Esophagus squamous epithelium (tissue), 5 donors: ENCODE measurements around the gene PSPN. TPM values are rescaled to one million over a fixed set of nuclear protein-coding genes. Genes with fewer than 3 reads are reported as not detected.

Experiments
- DNase-seq: peaks from one replicate; lab custom pipeline; 2025; lab: John Stamatoyannopoulos, UW
- H3K27ac ChIP-seq, 4 donors: fragments of 200-600 bp; sonication (generic); one replicate each; pipeline ENCODE4 v1.5.1; 2016 to 2019; ENCODE audit warnings: mild to moderate bottlenecking in 1 of 4
- H3K27me3 ChIP-seq, 4 donors: fragments of 200-600 bp; sonication (generic); 1 replicate in 3 of 4; 2 replicates in 1 of 4; pipeline versions ENCODE4 v1.5.1 to v1.6.0; 2017 to 2021; ENCODE audit warnings: antibody characterized with exemption in 1 of 4
- H3K36me3 ChIP-seq, 3 donors: fragments of 200-600 bp; sonication (generic); one replicate each; pipeline ENCODE4 v1.5.1; 2016 to 2019
- H3K4me1 ChIP-seq, 3 donors: fragments of 200-600 bp; sonication (generic); one replicate each; pipeline ENCODE4 v1.5.1; 2017 to 2019
- H3K4me3 ChIP-seq, 4 donors: fragments of 200-600 bp; sonication (generic); 1 replicate in 3 of 4; 2 replicates in 1 of 4; pipeline ENCODE4 v1.5.1; 2016 to 2019; ENCODE audit warnings: mild to moderate bottlenecking in 2 of 4, moderate library complexity in 1 of 4
- H3K9me3 ChIP-seq, 3 donors: fragments of 200-600 bp; sonication (generic); one replicate each; pipeline ENCODE4 v1.5.1; 2016 to 2019
- CTCF ChIP-seq, 6 experiments: fragments of 450-650 bp in 4 of 6; fragments of 200-600 bp in 2 of 6; sonication (generic) in 2 of 6; IDR thresholded peaks; one replicate each; pipeline ENCODE4 v1.5.1; 2016 to 2019; ENCODE audit warnings: antibody characterized with exemption in 6 of 6, mild to moderate bottlenecking in 4 of 6, moderate library complexity in 4 of 6
- POLR2A ChIP-seq, 4 donors: fragments of 450-650 bp; IDR thresholded peaks; one replicate each; pipeline ENCODE4 v1.6.1; 2017; ENCODE audit warnings: antibody characterized with exemption in 4 of 4, mild to moderate bottlenecking in 4 of 4, moderate library complexity in 3 of 4
- WGBS, 2 donors: methylation state at CpG; one replicate each; pipeline ENCODE4 v1.1.5; 2018; 5-methylcytosine and 5-hydroxymethylcytosine counted together
- intact Hi-C: fragments of 100-400 bp; cut with DNase I; formaldehyde crosslinking; loops from one replicate; pipeline ENCODE4 v1.15.0; 2022
- total RNA-seq, 4 donors: library from RNA; depleted of rRNA; stranded (reverse); fragments of >200 nt; gene quantifications; one replicate each; pipeline ENCODE4 v1.1.0, GENCODE V29; 2016
- donor health status: DM: yes; HTN: yes; CAD: no.

Gene PSPN
- total RNA-seq, 4 donors from 2014 or later = 0.76 to 1.3 (median 1.0) TPM

DNA sequence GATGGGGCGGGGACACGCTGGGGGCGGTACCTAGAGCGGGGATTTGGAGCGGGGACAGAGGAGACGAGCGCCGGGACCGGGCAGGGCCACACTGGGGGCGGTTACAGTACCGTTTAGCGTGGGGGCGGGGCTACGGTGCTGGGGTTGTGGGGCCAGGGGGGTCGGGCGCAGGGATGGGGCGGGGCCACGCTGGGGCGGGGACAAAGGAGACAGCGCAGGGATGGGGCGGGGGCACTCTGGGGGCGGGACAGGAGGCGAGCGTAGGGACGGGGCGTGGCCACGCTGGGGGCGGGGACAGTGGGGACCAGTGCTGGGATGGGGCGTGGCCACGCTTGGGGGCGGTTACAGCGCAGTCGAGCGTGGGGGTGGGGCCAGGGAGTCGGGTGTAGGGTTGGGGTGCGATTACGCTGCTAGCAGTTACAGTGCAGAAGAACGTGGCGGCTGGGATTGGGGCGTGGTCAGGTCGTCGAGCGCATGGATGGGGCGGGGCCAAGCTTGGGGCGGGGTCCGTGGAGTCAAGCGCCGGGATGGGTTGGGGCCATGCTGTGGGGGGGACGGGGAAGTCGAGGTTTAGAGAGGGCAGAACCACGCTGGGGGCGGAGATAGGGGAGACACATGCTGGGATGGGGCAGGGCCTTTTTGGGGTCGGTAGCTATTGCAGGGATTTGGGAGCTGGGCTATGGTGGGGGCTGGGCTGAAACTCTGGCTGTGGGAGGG, 2.5 kb downstream of the PSPN start:
- peak overlapping the region; percentile 96 to 100 (median 98) for H3K27ac ChIP-seq
- H3K4me3 ChIP-seq = peak overlapping the region; percentile 75 to 100 (median 94)
- intact Hi-C loops = no loop called here
- DNase-seq = peak; percentile 91
- WGBS, 2 donors = 0 to 3% methylated on average over 12 to 23 of the region's 53 CpGs
- TF ChIP-seq CTCF (IDR thresholded peaks at IDR 0.05) (no peak), POLR2A (IDR thresholded peaks at IDR 0.05) (no peak)
- peaks cover 0 to 34% (median 3%) of the 10 kb centered on the region in 3 donors for H3K36me3 ChIP-seq
- no peaks in the 10 kb centered on the region for H3K9me3 ChIP-seq
- H3K27me3 ChIP-seq = no peaks in the 10 kb centered on the region
- H3K4me1 ChIP-seq = peaks cover 8 to 42% (median 13%) of the 10 kb centered on the region in 3 donors

DNA sequence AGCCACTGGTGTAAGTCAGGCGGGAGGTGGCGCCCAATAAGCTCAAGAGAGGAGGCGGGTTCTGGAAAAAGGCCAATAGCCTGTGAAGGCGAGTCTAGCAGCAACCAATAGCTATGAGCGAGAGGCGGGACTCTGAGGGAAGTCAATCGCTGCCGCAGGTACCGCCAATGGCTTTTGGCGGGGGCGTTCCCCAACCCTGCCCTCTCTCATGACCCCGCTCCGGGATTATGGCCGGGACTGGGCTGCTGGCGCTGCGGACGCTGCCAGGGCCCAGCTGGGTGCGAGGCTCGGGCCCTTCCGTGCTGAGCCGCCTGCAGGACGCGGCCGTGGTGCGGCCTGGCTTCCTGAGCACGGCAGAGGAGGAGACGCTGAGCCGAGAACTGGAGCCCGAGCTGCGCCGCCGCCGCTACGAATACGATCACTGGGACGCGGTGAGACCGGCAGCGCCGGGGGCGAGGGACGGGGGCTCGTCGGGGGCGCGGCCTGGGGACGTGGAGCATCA, 3.1 kb downstream of the PSPN start, which contains the start of gene ALKBH7:
ALKBH7 (plus strand) TSS at position 201 of the 502 bp plus-strand sequence; CDS start at position 228, 27 bp downstream.
- Histone ChIP-seq H3K9me3 (no peaks in the 10 kb centered on the region), H3K27ac (peak within 1 kb of the TSS; percentile 96 to 100 (median 98)), H3K36me3 (peaks cover 0 to 37% (median 9%) of the 10 kb centered on the region in 3 donors), H3K4me3 (peak within 1 kb of the TSS; percentile 75 to 100 (median 94)), H3K27me3 (no peaks in the 10 kb centered on the region), H3K4me1 (peaks cover 8 to 36% (median 13%) of the 10 kb centered on the region in 3 donors)
- TF ChIP-seq POLR2A (IDR thresholded peaks at IDR 0.05) (peak in 2 of 4 donors; percentile 49 to 62), CTCF (IDR thresholded peaks at IDR 0.05) (no peak)
- 9% methylated on average over 4 of the region's 47 CpGs; no CpG with 5 or more reads in 1 of the 2 donors for WGBS, 2 donors
- intact Hi-C loops = no loop called here
- peak; percentile 95 for DNase-seq

- no peak overlapping the region for H3K27ac ChIP-seq
- peaks cover 15 to 62% (median 43%) of the 10 kb centered on the region in 3 donors for H3K36me3 ChIP-seq
- 95 to 98% methylated on average over 16 to 18 of the region's 21 CpGs for WGBS, 2 donors
- no peaks in the 10 kb centered on the region for H3K27me3 ChIP-seq
- peaks cover 8 to 21% (median 9%) of the 10 kb centered on the region in 3 donors for H3K4me1 ChIP-seq
- H3K9me3 ChIP-seq = no peaks in the 10 kb centered on the region
- no peak overlapping the region for H3K4me3 ChIP-seq
- no peak for DNase-seq
- intact Hi-C loops = no loop called here
- no peak for TF ChIP-seq CTCF (IDR thresholded peaks at IDR 0.05)
- no peak for TF ChIP-seq POLR2A (IDR thresholded peaks at IDR 0.05)
Measured at GRCh38 chr19:6364353-6364752, 11.4 kb downstream of the PSPN start.

DNA sequence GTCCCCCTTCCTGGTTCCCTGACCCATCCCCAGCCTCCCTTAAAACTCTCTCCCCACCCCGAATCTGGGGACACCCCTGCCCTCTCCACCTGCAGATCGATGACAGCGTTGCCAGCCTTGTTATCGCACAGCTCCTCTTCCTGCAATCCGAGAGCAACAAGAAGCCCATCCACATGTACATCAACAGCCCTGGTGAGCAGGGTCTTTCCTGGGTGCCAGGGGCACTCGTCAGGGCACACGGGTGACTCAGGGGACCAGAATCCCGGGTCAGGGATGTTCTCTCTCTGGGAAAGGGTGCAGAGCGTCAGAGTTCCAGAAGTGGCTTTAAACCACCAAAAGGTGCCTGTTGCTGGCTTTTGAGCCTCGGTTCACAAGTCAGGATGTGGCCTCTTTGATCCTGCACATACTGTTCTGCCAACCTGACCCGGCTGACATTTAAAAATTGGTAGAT, 13.4 kb downstream of the PSPN start:
- WGBS, 2 donors = 4 to 16% methylated on average over 5 to 7 of the region's 11 CpGs
- intact Hi-C loops = no loop called here
- DNase-seq = no peak

More for the DNA sequence above, 13.4 kb downstream of the PSPN start:
- H3K27me3 ChIP-seq = no peaks in the 10 kb centered on the region
- H3K4me1 ChIP-seq = peaks cover 8 to 33% (median 9%) of the 10 kb centered on the region in 3 donors
- peaks cover 15 to 42% (median 31%) of the 10 kb centered on the region in 3 donors for H3K36me3 ChIP-seq
- H3K4me3 ChIP-seq = peak overlapping the region; percentile 83 to 96 (median 90)
- no peaks in the 10 kb centered on the region for H3K9me3 ChIP-seq
- TF ChIP-seq POLR2A (IDR thresholded peaks at IDR 0.05) (no peak), CTCF (IDR thresholded peaks at IDR 0.05) (no peak)
- H3K27ac ChIP-seq = peak overlapping the region; percentile 90 to 97 (median 95)
